Neural cell (in vitro differentiated cells): ENCODE measurements around the gene FAM83B. TPM values are rescaled to one million over a fixed set of nuclear protein-coding genes. Genes with fewer than 3 reads are reported as not detected.

Experiments
- H2AFZ ChIP-seq: fragments of 200-600, 300-800 bp; sonication (generic), shearing (Covaris generic); 2 replicates; pipeline ENCODE4 v1.6.0; 2014; ENCODE audit warnings: low read depth, mild to moderate bottlenecking, antibody characterized with exemption, low read length, moderate library complexity
- H3F3A ChIP-seq: fragments of 200-600 bp; shearing (Covaris generic); 2 replicates; pipeline ENCODE4 v1.6.1; 2016; ENCODE audit warnings: mild to moderate bottlenecking, moderate library complexity, mixed read lengths, antibody characterized with exemption, low read length; ENCODE audit not compliant: insufficient read depth, poor library complexity, severe bottlenecking
- H3K27ac ChIP-seq: fragments of 200-600, 300-800 bp; sonication (generic), shearing (Covaris generic); 2 replicates; pipeline ENCODE4 v1.5.1; 2014; ENCODE audit warnings: mild to moderate bottlenecking, low read length, moderate library complexity
- H3K27me3 ChIP-seq: fragments of 300-800, 200-600 bp; sonication (generic), shearing (Covaris generic); 2 replicates; pipeline ENCODE4 v1.6.0; 2014; ENCODE audit warnings: mild to moderate bottlenecking, low read depth, low read length, moderate library complexity; ENCODE audit not compliant: insufficient read depth
- H3K36me3 ChIP-seq: fragments of 300-800, 200-600 bp; sonication (generic), shearing (Covaris generic); 2 replicates; pipeline ENCODE4 v1.5.1; 2014; ENCODE audit warnings: mild to moderate bottlenecking, antibody characterized with exemption, low read length, moderate library complexity; ENCODE audit not compliant: insufficient read depth
- H3K4me2 ChIP-seq: fragments of 300-800, 200-600 bp; sonication (generic), shearing (Covaris generic); 2 replicates; pipeline ENCODE4 v1.6.0; 2014; ENCODE audit warnings: mild to moderate bottlenecking, low read length
- H3K4me3 ChIP-seq: fragments of 300-800, 200-600 bp; sonication (generic), shearing (Covaris generic); 2 replicates; pipeline ENCODE4 v1.5.1; 2014; ENCODE audit warnings: mild to moderate bottlenecking, low read length, moderate library complexity
- H3K79me2 ChIP-seq: fragments of 200-600 bp; shearing (Covaris generic); replicated peaks from 2 replicates; pipeline ENCODE4 v1.6.0; 2014; ENCODE audit warnings: mild to moderate bottlenecking, low read length, moderate library complexity; ENCODE audit not compliant: insufficient read depth
- H3K9ac ChIP-seq: fragments of 300-800, 200-600 bp; sonication (generic), shearing (Covaris generic); 2 replicates; pipeline ENCODE4 v1.6.1; 2016; ENCODE audit warnings: mild to moderate bottlenecking, low read length, mixed read lengths
- H3K9me2 ChIP-seq: fragments of 200-600 bp; shearing (Covaris generic); 2 replicates; pipeline ENCODE4 v1.6.1; 2016; ENCODE audit warnings: mild to moderate bottlenecking, low read length, mixed read lengths; ENCODE audit not compliant: insufficient read depth
- H3K9me3 ChIP-seq: fragments of 200-600, 300-800 bp; sonication (generic), shearing (Covaris generic); 2 replicates; pipeline ENCODE4 v1.6.1; 2016; ENCODE audit warnings: mild to moderate bottlenecking, mixed run types, low read length, moderate library complexity, mixed read lengths
- H4K20me1 ChIP-seq: fragments of 200-600 bp; shearing (Covaris generic); 2 replicates; pipeline ENCODE4 v1.6.1; 2016; ENCODE audit warnings: mild to moderate bottlenecking, mixed run types; ENCODE audit not compliant: insufficient read depth
- EP300 ChIP-seq: fragments of 450-650 bp; conservative IDR thresholded peaks from 2 replicates; pipeline ENCODE4 v1.6.1; 2014; ENCODE audit warnings: antibody characterized with exemption, mild to moderate bottlenecking, moderate library complexity; ENCODE audit not compliant: poor library complexity, severe bottlenecking
- EZH2 ChIP-seq: fragments of 200-600, 300-800 bp; shearing (Covaris generic), sonication (generic); IDR thresholded peaks from 2 replicates; pipeline ENCODE4 v1.6.1; 2014; ENCODE audit warnings: antibody characterized with exemption, low read length, borderline replicate concordance, mild to moderate bottlenecking; ENCODE audit not compliant: insufficient read depth, poor library complexity, severe bottlenecking
- MXI1 ChIP-seq: fragments of 450-650 bp; conservative IDR thresholded peaks from 2 replicates; pipeline ENCODE4 v1.6.1; 2014; ENCODE audit warnings: antibody characterized with exemption, mild to moderate bottlenecking; ENCODE audit not compliant: poor library complexity, severe bottlenecking
- POLR2AphosphoS5 ChIP-seq: IDR thresholded peaks from 2 replicates; pipeline ENCODE4 v1.6.1; 2012
- RAD21 ChIP-seq: fragments of 450-650 bp; conservative IDR thresholded peaks from 2 replicates; pipeline ENCODE4 v1.6.1; 2014; ENCODE audit warnings: antibody characterized with exemption, mild to moderate bottlenecking, moderate library complexity
- SMC3 ChIP-seq: fragments of 450-650 bp; conservative IDR thresholded peaks from 2 replicates; pipeline ENCODE4 v1.6.1; 2014; ENCODE audit warnings: antibody characterized with exemption, mild to moderate bottlenecking, moderate library complexity; ENCODE audit not compliant: poor library complexity
- TAF1 ChIP-seq: IDR thresholded peaks from 2 replicates; pipeline ENCODE4 v1.6.1; 2012; ENCODE audit warnings: low read depth
- polyA plus RNA-seq: library from polyadenylated mRNA; depleted of rRNA; stranded (reverse); fragments of >200 nt; gene quantifications from 2 replicates; pipeline ENCODE4 v1.2.3, GENCODE V29; 2014
- TF ChIP-seq, protein P1 (sequence below): IDR thresholded peaks from 2 replicates; pipeline ENCODE4 v1.6.1; 2012; ENCODE audit warnings: borderline replicate concordance
- TF ChIP-seq, protein P2 (sequence below): fragments of 450-650 bp; IDR thresholded peaks from 2 replicates; pipeline ENCODE4 v1.5.1; 2014; ENCODE audit warnings: antibody characterized with exemption, mild to moderate bottlenecking, moderate library complexity; ENCODE audit not compliant: poor library complexity, severe bottlenecking

FAM83B gene
- polyA plus RNA-seq, 1 donor from 2014 or later: not detected

DNA sequence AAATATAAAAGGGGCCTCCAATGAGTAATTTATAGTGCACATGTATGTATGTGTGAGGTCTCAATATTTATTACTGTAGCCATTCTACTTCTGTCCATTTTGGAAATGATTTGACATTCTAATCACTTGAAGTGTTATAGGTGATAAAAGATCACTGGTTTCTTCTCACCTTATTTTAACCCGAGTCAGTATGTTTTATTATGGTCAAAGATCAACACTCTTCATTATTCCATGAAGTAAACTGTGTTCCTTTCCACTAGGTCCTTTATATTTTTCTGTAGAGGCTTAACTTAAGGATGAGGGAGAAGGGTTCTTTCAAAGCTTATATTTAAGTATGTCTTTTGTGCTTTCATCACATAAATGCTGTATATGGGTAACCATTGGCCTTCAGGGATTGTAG lies 47.2 kb downstream of the FAM83B start:
- Histone ChIP-seq H3K27ac (no peak overlapping the region), H3K4me2 (no peak overlapping the region), H3K79me2 (no peaks in the 10 kb centered on the region), H3K9ac (no peak overlapping the region), H2AFZ (no peak overlapping the region), H4K20me1 (no peaks in the 10 kb centered on the region), H3K4me3 (no peak overlapping the region), H3K9me3 (no peaks in the 10 kb centered on the region), H3K36me3 (no peaks in the 10 kb centered on the region), H3K9me2 (no peaks in the 10 kb centered on the region), H3K27me3 (no peaks in the 10 kb centered on the region), H3F3A (no peaks in the 10 kb centered on the region)
- TF ChIP-seq EZH2: no peak
- no peak for TF ChIP-seq TAF1
- TF ChIP-seq, protein P1, sequence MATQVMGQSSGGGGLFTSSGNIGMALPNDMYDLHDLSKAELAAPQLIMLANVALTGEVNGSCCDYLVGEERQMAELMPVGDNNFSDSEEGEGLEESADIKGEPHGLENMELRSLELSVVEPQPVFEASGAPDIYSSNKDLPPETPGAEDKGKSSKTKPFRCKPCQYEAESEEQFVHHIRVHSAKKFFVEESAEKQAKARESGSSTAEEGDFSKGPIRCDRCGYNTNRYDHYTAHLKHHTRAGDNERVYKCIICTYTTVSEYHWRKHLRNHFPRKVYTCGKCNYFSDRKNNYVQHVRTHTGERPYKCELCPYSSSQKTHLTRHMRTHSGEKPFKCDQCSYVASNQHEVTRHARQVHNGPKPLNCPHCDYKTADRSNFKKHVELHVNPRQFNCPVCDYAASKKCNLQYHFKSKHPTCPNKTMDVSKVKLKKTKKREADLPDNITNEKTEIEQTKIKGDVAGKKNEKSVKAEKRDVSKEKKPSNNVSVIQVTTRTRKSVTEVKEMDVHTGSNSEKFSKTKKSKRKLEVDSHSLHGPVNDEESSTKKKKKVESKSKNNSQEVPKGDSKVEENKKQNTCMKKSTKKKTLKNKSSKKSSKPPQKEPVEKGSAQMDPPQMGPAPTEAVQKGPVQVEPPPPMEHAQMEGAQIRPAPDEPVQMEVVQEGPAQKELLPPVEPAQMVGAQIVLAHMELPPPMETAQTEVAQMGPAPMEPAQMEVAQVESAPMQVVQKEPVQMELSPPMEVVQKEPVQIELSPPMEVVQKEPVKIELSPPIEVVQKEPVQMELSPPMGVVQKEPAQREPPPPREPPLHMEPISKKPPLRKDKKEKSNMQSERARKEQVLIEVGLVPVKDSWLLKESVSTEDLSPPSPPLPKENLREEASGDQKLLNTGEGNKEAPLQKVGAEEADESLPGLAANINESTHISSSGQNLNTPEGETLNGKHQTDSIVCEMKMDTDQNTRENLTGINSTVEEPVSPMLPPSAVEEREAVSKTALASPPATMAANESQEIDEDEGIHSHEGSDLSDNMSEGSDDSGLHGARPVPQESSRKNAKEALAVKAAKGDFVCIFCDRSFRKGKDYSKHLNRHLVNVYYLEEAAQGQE: no peak
- no peak for TF ChIP-seq EP300
- TF ChIP-seq, protein P2, sequence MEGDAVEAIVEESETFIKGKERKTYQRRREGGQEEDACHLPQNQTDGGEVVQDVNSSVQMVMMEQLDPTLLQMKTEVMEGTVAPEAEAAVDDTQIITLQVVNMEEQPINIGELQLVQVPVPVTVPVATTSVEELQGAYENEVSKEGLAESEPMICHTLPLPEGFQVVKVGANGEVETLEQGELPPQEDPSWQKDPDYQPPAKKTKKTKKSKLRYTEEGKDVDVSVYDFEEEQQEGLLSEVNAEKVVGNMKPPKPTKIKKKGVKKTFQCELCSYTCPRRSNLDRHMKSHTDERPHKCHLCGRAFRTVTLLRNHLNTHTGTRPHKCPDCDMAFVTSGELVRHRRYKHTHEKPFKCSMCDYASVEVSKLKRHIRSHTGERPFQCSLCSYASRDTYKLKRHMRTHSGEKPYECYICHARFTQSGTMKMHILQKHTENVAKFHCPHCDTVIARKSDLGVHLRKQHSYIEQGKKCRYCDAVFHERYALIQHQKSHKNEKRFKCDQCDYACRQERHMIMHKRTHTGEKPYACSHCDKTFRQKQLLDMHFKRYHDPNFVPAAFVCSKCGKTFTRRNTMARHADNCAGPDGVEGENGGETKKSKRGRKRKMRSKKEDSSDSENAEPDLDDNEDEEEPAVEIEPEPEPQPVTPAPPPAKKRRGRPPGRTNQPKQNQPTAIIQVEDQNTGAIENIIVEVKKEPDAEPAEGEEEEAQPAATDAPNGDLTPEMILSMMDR: no peak
- no peak for TF ChIP-seq POLR2AphosphoS5
- TF ChIP-seq RAD21: no peak
- TF ChIP-seq SMC3: no peak
- no peak for TF ChIP-seq MXI1

DNA sequence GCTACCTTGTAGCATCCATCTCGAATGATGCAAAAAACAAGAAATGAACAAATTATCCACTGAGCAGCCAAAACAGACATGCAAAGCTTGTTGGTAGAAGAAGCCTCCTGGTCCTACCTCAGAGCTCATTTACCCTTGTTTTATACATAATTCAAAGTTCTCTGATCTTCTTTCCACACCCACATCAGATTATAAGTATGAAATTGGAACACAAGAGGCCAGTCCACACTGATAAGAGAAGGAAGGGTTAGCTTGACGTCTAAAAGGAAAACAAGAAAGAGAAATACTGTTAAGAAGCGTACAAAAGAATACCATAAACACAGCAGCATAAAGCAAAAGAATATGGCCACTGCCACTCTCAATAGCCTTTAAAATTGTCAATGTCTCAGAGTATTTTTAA lies 49.7 kb downstream of the FAM83B start:
- no peaks in the 10 kb centered on the region for H3F3A ChIP-seq
- H3K9me3 ChIP-seq: no peaks in the 10 kb centered on the region
- H3K27ac ChIP-seq: no peak overlapping the region
- H3K36me3 ChIP-seq: no peaks in the 10 kb centered on the region
- H4K20me1 ChIP-seq: no peaks in the 10 kb centered on the region
- no peak for TF ChIP-seq EP300
- no peak for TF ChIP-seq MXI1
- TF ChIP-seq POLR2AphosphoS5: no peak
- no peak for TF ChIP-seq SMC3
- TF ChIP-seq, protein P1: no peak
- TF ChIP-seq TAF1: no peak
- TF ChIP-seq, protein P2: no peak
- TF ChIP-seq RAD21: no peak
- no peak for TF ChIP-seq EZH2
- H3K79me2 ChIP-seq: no peaks in the 10 kb centered on the region
- no peaks in the 10 kb centered on the region for H3K27me3 ChIP-seq
- H3K4me2 ChIP-seq: no peak overlapping the region
- H2AFZ ChIP-seq: no peak overlapping the region
- H3K9ac ChIP-seq: no peak overlapping the region
- H3K9me2 ChIP-seq: no peaks in the 10 kb centered on the region
- H3K4me3 ChIP-seq: no peak overlapping the region
